A549 treated with ZK216348 at 1 μM for 4 hours (cell line): ENCODE measurements around the gene BOD1L2. TPM values are rescaled to one million over a fixed set of nuclear protein-coding genes. Genes with fewer than 3 reads are reported as not detected.

Source experiments
- total RNA-seq: library from RNA; stranded (reverse); fragments of 200-300 nt; extraction: Qiagen RNA extraction; gene quantifications from 5 replicates; pipeline ENCODE4 v1.2.3, GENCODE V29; 2022; ENCODE audit warnings: low read depth

Gene BOD1L2
- total RNA-seq = not detected in 5 replicates

DNA sequence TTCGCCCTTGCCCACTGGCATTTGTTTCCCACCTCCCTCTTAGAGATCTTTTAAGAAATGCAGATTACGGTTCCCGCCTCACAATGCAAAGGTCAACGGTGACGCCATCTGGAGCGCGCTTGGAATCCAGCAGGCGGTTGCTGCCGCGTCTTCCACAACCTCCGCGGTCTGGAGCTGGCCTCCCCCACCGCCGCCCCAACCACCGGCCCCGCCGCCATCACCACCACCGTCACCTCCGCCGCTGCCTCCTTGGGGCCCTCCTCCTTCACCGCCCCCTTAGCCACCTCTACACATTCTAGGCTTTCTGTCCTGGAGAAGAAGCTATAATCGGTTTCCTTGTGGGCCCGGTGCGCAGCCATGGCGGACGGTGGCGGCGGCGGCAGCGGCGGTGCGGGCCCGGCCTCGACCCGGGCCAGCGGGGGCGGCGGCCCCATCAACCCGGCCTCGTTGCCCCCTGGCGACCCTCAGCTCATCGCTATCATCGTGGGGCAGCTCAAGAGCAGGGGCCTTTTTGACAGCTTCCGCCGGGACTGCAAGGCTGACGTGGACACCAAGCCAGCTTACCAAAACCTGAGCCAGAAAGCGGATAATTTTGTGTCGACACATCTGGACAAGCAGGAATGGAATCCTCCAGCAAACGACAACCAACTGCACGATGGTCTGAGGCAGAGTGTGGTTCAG lies at the start of gene BOD1L2:
TSS of gene BOD1L2 (plus strand) at position 132 of the 681 bp plus-strand sequence. CDS start at position 358, 226 bp downstream.

Other genes starting within 250 kb of the BOD1L2 start
- not detected in 5 replicates for gene ST8SIA3, start 205.5 kb downstream of the BOD1L2 start, total RNA-seq